Esophagus muscularis mucosa (tissue), 4 donors: ENCODE measurements around the gene IFT22.
"Not testable (repeated sequence)": the region's sequence is repeated elsewhere in the genome, so short reads cannot be mapped to it uniquely, and the experiment has no call there.

Experiments
- CTCF ChIP-seq, 3 experiments: fragments of 200-600 bp in 2 of 3; fragments of 450-650 bp in 1 of 3; sonication (generic) in 2 of 3; IDR thresholded peaks; one replicate each; pipeline ENCODE4 v1.5.1; 2017 to 2019; ENCODE audit warnings: antibody characterized with exemption in 3 of 3, mild to moderate bottlenecking in 2 of 3, moderate library complexity in 1 of 3
- EP300 ChIP-seq: sonication (generic); formaldehyde crosslinking; IDR thresholded peaks from one replicate; pipeline ENCODE4 v1.6.1; 2017; ENCODE audit warnings: antibody characterized with exemption
- POLR2A ChIP-seq: fragments of 450-650 bp; IDR thresholded peaks from one replicate; pipeline ENCODE4 v1.6.1; 2017; ENCODE audit warnings: antibody characterized with exemption, moderate library complexity, mild to moderate bottlenecking, low read depth

- TF ChIP-seq CTCF (IDR thresholded peaks at IDR 0.05); EP300; POLR2A: not testable (repeated sequence)
Measured at GRCh38 chr7:101348456-101349067, 26.9 kb upstream of the IFT22 start.
